Heart right ventricle (tissue), 16 donors: ENCODE data around the gene TNFRSF1B. TPM values are rescaled to one million over a fixed set of nuclear protein-coding genes. Genes with fewer than 3 reads are reported as not detected.

Source experiments
- ATAC-seq, 8 donors: fragments of 200-7000 bp; cut with Tn5 transposase; one replicate each; pipeline ENCODE4 v1.9.1; 2020; ENCODE audit warnings: mild to moderate bottlenecking in 8 of 8, moderate library complexity in 8 of 8, moderate number of reproducible peaks in 1 of 8
- DNase-seq, 2 donors: peaks; one replicate each; pipeline ENCODE4 v3.0.0-alpha.2; 2020
- H3K27ac ChIP-seq, 10 donors: fragments of 200-600 bp; sonication (generic) in 2 of 10; one replicate each; pipeline versions ENCODE4 v1.5.0 to v1.8.0; 2020 to 2022; ENCODE audit warnings: mild to moderate bottlenecking in 3 of 10
- H3K27me3 ChIP-seq, 7 donors: fragments of 200-600 bp; one replicate each; pipeline ENCODE4 v1.8.0; 2021 to 2022; ENCODE audit warnings: mild to moderate bottlenecking in 2 of 7
- H3K36me3 ChIP-seq, 9 donors: fragments of 200-600 bp; sonication (generic) in 1 of 9; one replicate each; pipeline versions ENCODE4 v1.5.0 to v1.8.0; 2020 to 2022; ENCODE audit warnings: mild to moderate bottlenecking in 2 of 9
- H3K4me1 ChIP-seq, 9 donors: fragments of 200-600 bp; sonication (generic) in 1 of 9; one replicate each; pipeline versions ENCODE4 v1.5.0 to v1.8.0; 2020 to 2022; ENCODE audit warnings: mild to moderate bottlenecking in 4 of 9
- H3K4me3 ChIP-seq, 10 donors: fragments of 200-600 bp; sonication (generic) in 2 of 10; one replicate each; pipeline versions ENCODE4 v1.5.0 to v1.8.0; 2020 to 2022; ENCODE audit warnings: mild to moderate bottlenecking in 7 of 10, moderate library complexity in 2 of 10
- H3K9me3 ChIP-seq, 11 donors: fragments of 200-600 bp in 10 of 11; sonication (generic) in 2 of 11; one replicate each; pipeline versions ENCODE4 v1.5.0 to v1.8.0; 2013 to 2022; ENCODE audit warnings: mild to moderate bottlenecking in 2 of 11, control low read depth in 1 of 11, moderate library complexity in 1 of 11
- WGBS, 2 donors: extraction: QIAGEN DNeasy Blood & Tissue Kit; methylation state at CpG; one replicate each; pipeline ENCODE4 v1.1.7; 2013; ENCODE audit warnings: inconsistent platforms in 1 of 2; 5-methylcytosine and 5-hydroxymethylcytosine counted together
- intact Hi-C, 10 donors: fragments of 100-400 bp; cut with DNase I; formaldehyde crosslinking; loops; one replicate each; pipeline versions ENCODE4 v1.11.1 to v1.14.2; 2022
- polyA plus RNA-seq, 2 donors: library from polyadenylated mRNA; stranded (reverse); fragments of 200-250 nt; gene quantifications; one replicate each; pipeline ENCODE4 v1.2.3, GENCODE V29; 2013
- total RNA-seq, 10 donors: library from RNA; stranded (reverse); fragmentation: NEBNext Ultra II Directional in 3 of 10; extraction: Animal tissue kit (Norgen Biotek cat#: 25700) in 3 of 10; gene quantifications; one replicate each; pipeline versions ENCODE4 v1.2.1 to v1.2.4, GENCODE V29; 2021 to 2023
- TF ChIP-seq, protein P1 (sequence below), 9 donors: fragments of 200-600 bp; sonication (generic) in 2 of 9; IDR thresholded peaks; one replicate each; pipeline versions ENCODE4 v1.5.0 to v1.8.0; 2021 to 2022; ENCODE audit warnings: antibody characterized with exemption in 9 of 9, mild to moderate bottlenecking in 5 of 9, moderate library complexity in 1 of 9
- donor health status: Arrhythmogenic right ventricular cardiomyopathy.
- donor health status: ischemic (EF 13 %, LVEDD 7.1; RV severe dilation, severe dysfunction).
- donor health status: healthy with polysubstance abuse.
- donor health status: DM: no; HTN: yes; CAD: no.
- donor health status: DM: no; HTN: no; CAD: no.
- donor health status: ischemic (EF 25% LVEDD 6.9; RV normal size, moderate dysfunction).
- donor health status: ischemic (EF 25% LVEDD 5.7; RV mildly dilated, moderate dysfunction).
- donor health status: healthy.
- donor health status: DM: yes; HTN: yes; CAD: no.
- donor health status: Ischemic cardiomyopathy.
- donor health status: ischemic (EF 35%, LVEDD 5.7; RV mildly dilated, moderate dysfunction).
- donor health status: nonischemic (EF 11% LVEDD 7.7; RV severe dilation, severe dysfunction).
- donor health status: DM: yes; HTN: yes; CAD: no.
- donor health status: PGD.
- donor health status: ischemic (EF 29% LVEDD 5.4; RV normal size, mild dysfunction).
- donor health status: nonischemic (EF 23%, LVEDD 6.1; RV moderate dilation, normal function).

Gene TNFRSF1B
- total and polyA plus RNA-seq, 12 donors = 8.0 to 55.4 (median 15.2) TPM

DNA sequence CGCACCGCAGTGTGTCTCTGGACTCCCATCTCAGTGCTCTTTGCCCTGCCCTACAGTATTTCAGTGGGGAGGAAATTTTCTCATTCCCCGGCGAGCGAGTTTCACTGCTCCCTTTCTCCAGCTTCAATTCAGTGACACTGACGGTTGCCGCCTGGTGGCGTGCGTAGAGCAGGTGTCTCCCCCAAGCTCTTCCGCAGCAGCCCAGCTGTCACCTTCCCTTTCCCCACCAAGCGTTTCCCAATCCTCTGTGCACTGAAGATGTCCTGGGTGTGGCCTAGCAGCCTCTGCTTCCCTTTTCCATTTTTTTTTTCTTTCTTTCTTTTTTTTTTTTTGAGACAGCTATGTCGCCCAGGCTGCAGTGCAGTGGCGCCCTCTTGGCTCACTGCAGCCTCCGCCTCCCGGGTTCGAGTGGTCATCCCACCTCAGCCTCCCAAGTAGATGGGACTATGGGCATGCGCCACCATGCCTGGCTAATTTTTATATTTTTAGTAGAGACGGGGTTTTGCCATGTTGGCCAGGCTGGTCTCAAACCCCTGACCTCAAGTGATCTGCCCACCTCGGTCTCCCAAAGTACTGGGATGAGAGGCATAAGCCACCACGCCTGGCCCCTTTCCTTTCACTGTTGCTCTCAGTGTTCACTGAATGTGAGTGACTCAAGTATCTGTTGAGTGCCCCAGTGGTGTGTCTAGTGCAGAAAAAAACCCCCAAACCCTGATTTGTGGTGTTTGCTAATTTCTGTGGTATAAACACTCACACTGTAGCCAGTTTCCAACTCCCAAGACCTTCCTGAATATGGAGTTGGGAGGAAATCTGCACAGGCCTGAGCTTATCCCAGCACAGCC is 30.1 kb downstream of the TNFRSF1B start:
- intact Hi-C loops = no loop called here
- Histone ChIP-seq H3K27ac (peak overlapping the region in 2 of 10 donors; percentile 6 to 76), H3K4me1 (peaks cover 0 to 41% (median 0%) of the 10 kb centered on the region in 9 donors), H3K4me3 (no peak overlapping the region), H3K27me3 (no peaks in the 10 kb centered on the region), H3K9me3 (no peaks in the 10 kb centered on the region), H3K36me3 (peaks cover 0 to 97% (median 14%) of the 10 kb centered on the region in 9 donors)
- DNase-seq = peak in 1 of 2 donors; percentile 39
- WGBS, 2 donors = 72 to 75% methylated on average over 20 of the region's 20 CpGs
- TF ChIP-seq, protein P1, sequence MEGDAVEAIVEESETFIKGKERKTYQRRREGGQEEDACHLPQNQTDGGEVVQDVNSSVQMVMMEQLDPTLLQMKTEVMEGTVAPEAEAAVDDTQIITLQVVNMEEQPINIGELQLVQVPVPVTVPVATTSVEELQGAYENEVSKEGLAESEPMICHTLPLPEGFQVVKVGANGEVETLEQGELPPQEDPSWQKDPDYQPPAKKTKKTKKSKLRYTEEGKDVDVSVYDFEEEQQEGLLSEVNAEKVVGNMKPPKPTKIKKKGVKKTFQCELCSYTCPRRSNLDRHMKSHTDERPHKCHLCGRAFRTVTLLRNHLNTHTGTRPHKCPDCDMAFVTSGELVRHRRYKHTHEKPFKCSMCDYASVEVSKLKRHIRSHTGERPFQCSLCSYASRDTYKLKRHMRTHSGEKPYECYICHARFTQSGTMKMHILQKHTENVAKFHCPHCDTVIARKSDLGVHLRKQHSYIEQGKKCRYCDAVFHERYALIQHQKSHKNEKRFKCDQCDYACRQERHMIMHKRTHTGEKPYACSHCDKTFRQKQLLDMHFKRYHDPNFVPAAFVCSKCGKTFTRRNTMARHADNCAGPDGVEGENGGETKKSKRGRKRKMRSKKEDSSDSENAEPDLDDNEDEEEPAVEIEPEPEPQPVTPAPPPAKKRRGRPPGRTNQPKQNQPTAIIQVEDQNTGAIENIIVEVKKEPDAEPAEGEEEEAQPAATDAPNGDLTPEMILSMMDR (IDR thresholded peaks at IDR 0.05) = peak in 3 of 9 donors; percentile 9 to 44 (median 14)
- peak in 7 of 8 donors; percentile 45 to 65 (median 63) for ATAC-seq

DNA sequence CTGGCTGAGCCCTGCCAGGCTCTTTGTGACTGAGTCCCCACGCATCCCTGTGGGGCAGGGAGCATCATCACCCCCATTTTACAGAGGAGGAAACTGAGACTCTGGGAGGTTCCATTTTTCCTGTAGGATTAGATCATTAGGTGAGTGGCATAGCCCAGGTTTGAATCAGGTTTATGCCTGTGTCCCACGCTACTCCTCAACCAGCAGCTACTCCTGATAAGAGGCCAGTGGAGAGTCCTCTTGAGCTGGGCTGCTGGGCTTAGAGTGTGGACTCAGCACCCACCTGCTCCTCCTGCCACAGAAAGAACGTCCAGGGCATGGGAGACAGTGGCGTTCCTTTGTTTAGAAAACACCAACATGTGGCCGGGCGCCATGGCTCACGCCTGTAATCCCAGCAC is 30.7 kb downstream of the TNFRSF1B start:
- WGBS, 2 donors = 85 to 88% methylated on average over 7 of the region's 7 CpGs
- Histone ChIP-seq H3K9me3 (no peaks in the 10 kb centered on the region), H3K27ac (peak overlapping the region in 1 of 10 donors; percentile 53), H3K4me3 (no peak overlapping the region), H3K4me1 (peaks cover 0 to 41% (median 0%) of the 10 kb centered on the region in 9 donors), H3K27me3 (no peaks in the 10 kb centered on the region), H3K36me3 (peaks cover 0 to 98% (median 19%) of the 10 kb centered on the region in 9 donors)
- peak in 1 of 8 donors; percentile 10 for ATAC-seq
- DNase-seq = no peak
- intact Hi-C loops = no loop called here
- TF ChIP-seq, protein P1 (IDR thresholded peaks at IDR 0.05) = no peak

DNA sequence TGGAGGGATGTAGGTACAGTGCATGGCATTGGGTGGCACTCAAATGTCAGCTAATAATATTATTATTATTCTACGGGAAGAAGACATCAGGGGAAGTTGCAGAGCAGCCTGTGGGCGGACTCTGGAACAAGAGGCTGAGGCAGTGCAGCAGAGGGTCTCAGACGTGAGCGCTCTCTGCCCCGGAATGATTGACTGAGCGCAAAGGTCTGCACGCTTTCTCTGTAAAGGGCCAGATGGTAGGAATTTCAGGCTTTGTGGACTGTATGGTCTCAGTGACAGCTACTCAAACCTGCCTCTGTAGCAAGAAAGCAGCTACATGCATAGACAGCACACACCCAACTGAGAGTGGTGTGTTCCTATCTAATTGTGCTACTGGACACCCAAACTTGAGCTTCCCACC is 33.4 kb downstream of the TNFRSF1B start:
- Histone ChIP-seq H3K27me3 (no peaks in the 10 kb centered on the region), H3K9me3 (no peaks in the 10 kb centered on the region), H3K36me3 (peaks cover 0 to 97% (median 7%) of the 10 kb centered on the region in 9 donors), H3K27ac (no peak overlapping the region), H3K4me1 (peaks cover 0 to 19% (median 0%) of the 10 kb centered on the region in 9 donors), H3K4me3 (no peak overlapping the region)
- 92 to 95% methylated on average over 7 of the region's 7 CpGs for WGBS, 2 donors
- DNase-seq = no peak
- no peak for ATAC-seq
- intact Hi-C loops = no loop called here
- TF ChIP-seq, protein P1 (IDR thresholded peaks at IDR 0.05) = no peak

DNA sequence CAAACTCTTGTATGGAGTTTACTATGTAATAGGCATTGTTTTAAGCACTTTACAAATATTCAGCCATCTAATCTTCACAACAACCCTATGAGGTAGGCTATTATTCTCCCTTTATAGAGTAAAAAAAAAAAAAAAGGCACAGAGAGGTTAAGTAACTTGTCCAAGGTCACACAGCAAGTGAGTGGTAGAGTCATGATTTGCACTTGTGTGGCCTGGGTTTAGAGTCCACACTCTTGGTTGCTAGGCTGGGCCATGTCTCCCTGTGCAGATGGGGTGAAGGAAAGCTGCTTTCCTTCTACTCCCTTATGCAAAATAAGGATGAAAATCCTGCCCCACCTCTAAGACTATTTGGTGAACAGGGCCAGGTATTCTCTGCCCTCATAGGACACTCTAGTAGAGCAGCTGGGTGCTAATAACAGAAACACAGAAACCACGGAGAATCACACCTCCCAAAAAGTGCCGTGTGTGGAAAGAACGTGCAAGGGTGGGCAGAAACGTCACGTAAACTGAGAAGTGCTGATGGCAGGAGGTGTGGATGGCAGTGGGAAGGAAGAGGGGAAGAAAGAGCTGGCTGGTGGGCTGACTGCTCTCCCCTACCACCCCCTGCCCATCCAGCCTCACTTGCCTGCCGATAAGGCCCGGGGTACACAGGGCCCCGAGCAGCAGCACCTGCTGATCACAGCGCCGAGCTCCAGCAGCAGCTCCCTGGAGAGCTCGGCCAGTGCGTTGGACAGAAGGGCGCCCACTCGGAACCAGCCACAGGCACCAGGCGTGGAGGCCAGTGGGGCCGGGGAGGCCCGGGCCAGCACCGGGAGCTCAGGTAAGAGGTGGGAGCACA is 34.8 kb downstream of the TNFRSF1B start:
- Histone ChIP-seq H3K4me3 (no peak overlapping the region), H3K4me1 (peaks cover 0 to 7% (median 0%) of the 10 kb centered on the region in 9 donors), H3K27ac (peak overlapping the region in 1 of 10 donors; percentile 40), H3K27me3 (no peaks in the 10 kb centered on the region), H3K9me3 (no peaks in the 10 kb centered on the region), H3K36me3 (peaks cover 0 to 97% (median 7%) of the 10 kb centered on the region in 9 donors)
- intact Hi-C loops = no loop called here
- TF ChIP-seq, protein P1 (IDR thresholded peaks at IDR 0.05) = no peak
- 87 to 94% methylated on average over 18 of the region's 18 CpGs for WGBS, 2 donors
- no peak for ATAC-seq
- DNase-seq = no peak
